GM13976 (cell line): Measurements from ENCODE around the gene FAM241B.

Experiments
- DNase-seq: peaks from one replicate; pipeline ENCODE4 v3.0.0; 2012; ENCODE audit warnings: low spot score
- CTCF ChIP-seq: IDR thresholded peaks from 2 replicates; pipeline ENCODE4 v1.5.1; 2012; ENCODE audit warnings: borderline replicate concordance, mild to moderate bottlenecking; ENCODE audit not compliant: insufficient read depth; ENCODE audit errors: extremely low read depth, missing control alignments, control extremely low read depth
- in situ Hi-C: fragments of 300-500 bp; cut with MboI; formaldehyde crosslinking; loops from one replicate; pipeline ENCODE4 v1.12.0; 2022; ENCODE audit warnings: low sequenced_read_pairs, mixed read lengths, inconsistent platforms; ENCODE audit not compliant: unreplicated experiment

FAM241B gene

DNA sequence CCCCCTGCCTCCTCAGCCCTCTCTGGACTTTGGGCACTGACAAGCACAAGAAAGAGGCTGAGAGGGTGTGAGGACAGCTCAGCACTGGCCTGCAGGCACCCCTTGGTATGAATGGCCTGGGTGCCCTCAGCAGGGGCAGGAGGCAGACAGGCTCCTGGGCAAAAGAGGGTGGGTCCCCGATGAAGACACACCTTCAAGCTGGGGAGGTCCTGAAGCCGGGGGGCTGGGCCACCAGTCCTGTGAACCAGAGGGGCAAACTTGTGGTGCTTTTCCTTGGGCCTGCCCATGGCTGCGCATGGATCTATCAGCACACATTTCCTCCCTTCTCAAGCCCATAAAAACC is 22.8 kb downstream of the FAM241B start:
- no peak for TF ChIP-seq CTCF

DNA sequence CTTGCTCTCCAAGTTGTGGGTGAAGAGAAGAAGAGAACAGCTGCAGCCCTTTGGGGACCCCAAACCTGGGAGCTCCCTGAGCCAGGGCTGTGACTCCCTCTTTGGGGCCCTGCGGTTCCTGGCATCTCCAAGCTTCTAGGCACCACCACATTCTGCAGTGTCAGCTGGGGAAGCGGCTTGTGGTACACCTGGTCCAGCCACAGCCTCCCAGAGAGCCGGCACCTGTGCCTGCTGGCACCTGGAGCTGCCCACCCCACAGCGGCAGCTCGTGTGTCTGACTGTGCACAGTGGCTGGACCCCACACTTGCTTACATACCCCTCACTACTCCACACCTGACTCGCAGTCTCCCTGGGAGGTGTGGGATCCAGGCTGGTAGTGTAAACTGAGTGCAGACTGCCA is 23.5 kb downstream of the FAM241B start:
- no peak for DNase-seq
- no peak for TF ChIP-seq CTCF
- in situ Hi-C loops = no loop called here

More for the DNA sequence above, 22.8 kb downstream of the FAM241B start:
- no peak for DNase-seq
- in situ Hi-C loops = no loop called here

- in situ Hi-C loops = no loop called here
Measured at GRCh38 chr10:69655124-69655867, 25.2 kb downstream of the FAM241B start.

DNA sequence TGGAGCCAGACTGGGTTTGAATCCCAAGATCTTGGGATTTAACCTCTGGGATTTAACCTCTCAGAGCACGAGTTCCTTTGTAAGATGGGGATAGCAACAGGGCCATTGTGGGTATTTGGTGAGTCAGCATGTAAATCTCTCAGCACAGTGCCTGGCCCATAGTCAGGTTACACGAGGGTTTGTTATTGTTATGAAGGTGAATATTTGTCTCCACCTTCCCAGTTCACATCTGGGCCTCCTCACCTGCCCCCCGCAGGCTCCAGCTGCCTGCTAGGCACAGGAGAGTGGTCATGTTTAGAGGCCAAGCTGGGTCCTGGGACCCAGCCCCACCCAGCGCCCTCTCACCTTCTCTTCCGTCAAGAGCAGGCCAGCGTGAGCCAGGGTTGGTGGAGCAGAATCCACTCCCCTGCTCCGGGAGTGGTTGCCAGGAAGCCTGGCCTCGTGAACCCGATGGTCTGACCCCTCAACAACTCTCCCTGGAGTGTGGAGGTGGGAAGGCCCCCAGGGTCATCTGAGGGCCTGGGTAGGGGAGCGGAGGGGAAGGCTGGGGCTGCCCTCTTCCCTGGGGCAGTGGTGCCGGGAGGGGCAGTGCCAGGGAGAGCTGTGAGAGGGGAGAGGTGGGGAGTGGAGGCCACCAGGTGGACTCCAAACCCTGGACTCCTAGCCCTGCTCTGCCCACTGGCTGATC is 26.0 kb downstream of the FAM241B start:
- TF ChIP-seq CTCF = no peak
- in situ Hi-C loops = no loop called here
- DNase-seq = no peak

More at GRCh38 chr10:69655124-69655867, 25.2 kb downstream of the FAM241B start:
- DNase-seq = no peak
- TF ChIP-seq CTCF = no peak

DNA sequence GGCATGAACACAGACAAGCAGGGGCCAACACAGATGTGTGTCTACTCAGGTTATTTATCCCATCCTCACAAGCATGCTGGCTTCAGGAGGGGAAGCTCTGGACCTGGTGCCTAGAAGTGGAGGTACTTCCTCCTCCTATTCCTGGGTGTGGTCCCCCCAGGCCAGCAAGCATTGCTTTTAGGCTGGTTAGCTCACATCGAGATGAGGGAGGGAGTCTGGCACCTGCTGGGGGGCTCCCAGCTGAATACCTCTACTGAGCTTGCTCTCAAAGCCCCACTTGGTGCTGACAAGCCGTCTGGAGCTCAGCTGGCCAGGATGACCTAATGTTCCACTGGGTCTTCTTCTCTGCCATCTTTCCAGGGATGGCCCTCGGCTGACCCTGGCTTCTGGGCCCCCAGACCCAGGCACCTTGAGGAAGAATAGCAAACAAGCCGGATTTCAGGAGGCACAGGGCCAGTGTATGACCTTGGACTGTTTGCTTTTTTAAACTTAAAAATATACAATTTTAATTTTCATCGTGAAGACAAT is 26.8 kb downstream of the FAM241B start:
- in situ Hi-C loops = no loop called here
- no peak for DNase-seq
- TF ChIP-seq CTCF = no peak

DNA sequence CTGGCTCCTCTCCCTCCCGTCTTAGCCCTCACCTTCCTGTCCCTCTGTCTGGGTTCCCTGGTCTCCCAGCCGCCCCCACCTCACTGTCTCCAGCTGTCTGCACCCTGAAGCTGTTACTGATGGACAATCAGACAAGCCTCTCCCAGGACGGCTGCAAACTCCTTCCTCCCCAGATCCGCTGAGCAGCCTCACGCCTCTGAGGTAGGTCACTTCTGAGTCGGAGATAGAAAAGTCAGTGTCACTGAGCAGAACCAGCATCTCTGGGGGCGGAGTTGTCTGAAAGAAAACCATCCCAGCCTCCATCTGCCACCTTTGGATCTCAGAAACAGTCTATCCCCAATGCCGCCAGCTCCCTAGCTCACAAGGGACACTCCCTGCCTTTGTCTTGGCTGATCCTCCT is 27.4 kb downstream of the FAM241B start:
- no peak for DNase-seq
- in situ Hi-C loops = no loop called here
- TF ChIP-seq CTCF = no peak
